Measurements from ENCODE around the gene MAP3K19.
"Not testable (repeated sequence)": the region's sequence is repeated elsewhere in the genome, so short reads cannot be mapped to it uniquely, and the experiment has no call there.

The MAP3K19 gene

GRCh38 chr2:135047300-135047699 lies at the start of gene MAP3K19:
Gene MAP3K19 (minus strand): TSS chr2:135047447. CDS start chr2:135024647, 22,800 bp downstream.
- Histone ChIP-seq H3K27ac (ENCODE audit: low read depth, low read length) (no peak within 1 kb of the TSS), H3K9ac (ENCODE audit: low read length) (no peak within 1 kb of the TSS), H3K27me3 (ENCODE audit: control insufficient read depth, insufficient read depth, low read length) (no peaks in the 10 kb centered on the region), H3K36me3 (ENCODE audit: control insufficient read depth, insufficient read depth, low read length) (no peaks in the 10 kb centered on the region), H3K4me1 (ENCODE audit: control insufficient read depth, insufficient read depth, low read length) (no peaks in the 10 kb centered on the region), H3K4me3 (ENCODE audit: low read length) (no peak within 1 kb of the TSS)

- peaks cover 4% of the 10 kb centered on the region for H3K4me1 ChIP-seq (ENCODE audit: control insufficient read depth, insufficient read depth, low read length)
- H3K4me3 ChIP-seq (ENCODE audit: low read length) = no peak overlapping the region
- H3K9ac ChIP-seq (ENCODE audit: low read length) = no peak overlapping the region
- no peaks in the 10 kb centered on the region for H3K27me3 ChIP-seq (ENCODE audit: control insufficient read depth, insufficient read depth, low read length)
- H3K27ac ChIP-seq (ENCODE audit: low read depth, low read length) = no peak overlapping the region
- H3K36me3 ChIP-seq (ENCODE audit: control insufficient read depth, insufficient read depth, low read length) = no peaks in the 10 kb centered on the region
These were observed 49.6 kb upstream of the MAP3K19 start for GRCh38 chr2:135096665-135097446.

GRCh38 chr2:135095591-135095990 lies 48.3 kb upstream of the MAP3K19 start:
- Histone ChIP-seq H3K9ac (ENCODE audit: low read length) (no peak overlapping the region), H3K27ac (ENCODE audit: low read depth, low read length) (no peak overlapping the region), H3K4me1 (ENCODE audit: control insufficient read depth, insufficient read depth, low read length) (peaks cover 4% of the 10 kb centered on the region), H3K27me3 (ENCODE audit: control insufficient read depth, insufficient read depth, low read length) (no peaks in the 10 kb centered on the region), H3K36me3 (ENCODE audit: control insufficient read depth, insufficient read depth, low read length) (no peaks in the 10 kb centered on the region), H3K4me3 (ENCODE audit: low read length) (no peak overlapping the region)

- H3K27me3 ChIP-seq (ENCODE audit: control insufficient read depth, insufficient read depth, low read length) = no peaks in the 10 kb centered on the region
- H3K36me3 ChIP-seq (ENCODE audit: control insufficient read depth, insufficient read depth, low read length) = no peaks in the 10 kb centered on the region
- no peaks in the 10 kb centered on the region for H3K4me1 ChIP-seq (ENCODE audit: control insufficient read depth, insufficient read depth, low read length)
- no peak overlapping the region for H3K27ac ChIP-seq (ENCODE audit: low read depth, low read length)
- no peak overlapping the region for H3K9ac ChIP-seq (ENCODE audit: low read length)
- no peak overlapping the region for H3K4me3 ChIP-seq (ENCODE audit: low read length)
These were observed 47.3 kb upstream of the MAP3K19 start for GRCh38 chr2:135094508-135094907.

- no peaks in the 10 kb centered on the region for H3K36me3 ChIP-seq (ENCODE audit: control insufficient read depth, insufficient read depth, low read length)
- H3K27me3 ChIP-seq (ENCODE audit: control insufficient read depth, insufficient read depth, low read length) = no peaks in the 10 kb centered on the region
- H3K9ac ChIP-seq (ENCODE audit: low read length) = no peak overlapping the region
- H3K4me3 ChIP-seq (ENCODE audit: low read length) = no peak overlapping the region
- H3K4me1 ChIP-seq (ENCODE audit: control insufficient read depth, insufficient read depth, low read length) = no peaks in the 10 kb centered on the region
- H3K27ac ChIP-seq (ENCODE audit: low read depth, low read length) = no peak overlapping the region
These were observed 46.6 kb upstream of the MAP3K19 start for GRCh38 chr2:135093670-135094330.

- H3K27me3 ChIP-seq (ENCODE audit: control insufficient read depth, insufficient read depth, low read length) = no peaks in the 10 kb centered on the region
- H3K27ac ChIP-seq (ENCODE audit: low read depth, low read length) = no peak overlapping the region
- H3K4me3 ChIP-seq (ENCODE audit: low read length) = no peak overlapping the region
- H3K4me1 ChIP-seq (ENCODE audit: control insufficient read depth, insufficient read depth, low read length) = no peaks in the 10 kb centered on the region
- no peak overlapping the region for H3K9ac ChIP-seq (ENCODE audit: low read length)
- H3K36me3 ChIP-seq (ENCODE audit: control insufficient read depth, insufficient read depth, low read length) = no peaks in the 10 kb centered on the region
These were observed 45.9 kb upstream of the MAP3K19 start for GRCh38 chr2:135093193-135093592.

GRCh38 chr2:135091681-135092080 lies 44.4 kb upstream of the MAP3K19 start:
- H3K9ac ChIP-seq (ENCODE audit: low read length) = no peak overlapping the region
- H3K4me3 ChIP-seq (ENCODE audit: low read length) = no peak overlapping the region
- H3K4me1 ChIP-seq (ENCODE audit: control insufficient read depth, insufficient read depth, low read length) = no peaks in the 10 kb centered on the region
- no peaks in the 10 kb centered on the region for H3K36me3 ChIP-seq (ENCODE audit: control insufficient read depth, insufficient read depth, low read length)
- H3K27ac ChIP-seq (ENCODE audit: low read depth, low read length) = no peak overlapping the region
- no peaks in the 10 kb centered on the region for H3K27me3 ChIP-seq (ENCODE audit: control insufficient read depth, insufficient read depth, low read length)

GRCh38 chr2:135089597-135089996 lies 42.4 kb upstream of the MAP3K19 start:
- not testable (repeated sequence) for H3K27ac ChIP-seq (ENCODE audit: low read depth, low read length); H3K4me1 ChIP-seq (ENCODE audit: control insufficient read depth, insufficient read depth, low read length); H3K9ac ChIP-seq (ENCODE audit: low read length); H3K27me3 ChIP-seq (ENCODE audit: control insufficient read depth, insufficient read depth, low read length); H3K36me3 ChIP-seq (ENCODE audit: control insufficient read depth, insufficient read depth, low read length); H3K4me3 ChIP-seq (ENCODE audit: low read length)

GRCh38 chr2:135086222-135086621 lies 39.0 kb upstream of the MAP3K19 start:
- Histone ChIP-seq H3K9ac (ENCODE audit: low read length) (no peak overlapping the region), H3K27ac (ENCODE audit: low read depth, low read length) (no peak overlapping the region), H3K36me3 (ENCODE audit: control insufficient read depth, insufficient read depth, low read length) (no peaks in the 10 kb centered on the region), H3K4me3 (ENCODE audit: low read length) (no peak overlapping the region), H3K4me1 (ENCODE audit: control insufficient read depth, insufficient read depth, low read length) (no peaks in the 10 kb centered on the region), H3K27me3 (ENCODE audit: control insufficient read depth, insufficient read depth, low read length) (no peaks in the 10 kb centered on the region)

- Histone ChIP-seq H3K4me1 (ENCODE audit: control insufficient read depth, insufficient read depth, low read length) (no peaks in the 10 kb centered on the region), H3K4me3 (ENCODE audit: low read length) (no peak overlapping the region), H3K27ac (ENCODE audit: low read depth, low read length) (no peak overlapping the region), H3K27me3 (ENCODE audit: control insufficient read depth, insufficient read depth, low read length) (no peaks in the 10 kb centered on the region), H3K36me3 (ENCODE audit: control insufficient read depth, insufficient read depth, low read length) (no peaks in the 10 kb centered on the region), H3K9ac (ENCODE audit: low read length) (no peak overlapping the region)
These were observed 31.2 kb upstream of the MAP3K19 start for GRCh38 chr2:135078417-135078816.

- Histone ChIP-seq H3K4me1 (ENCODE audit: control insufficient read depth, insufficient read depth, low read length) (no peaks in the 10 kb centered on the region), H3K9ac (ENCODE audit: low read length) (no peak overlapping the region), H3K27me3 (ENCODE audit: control insufficient read depth, insufficient read depth, low read length) (no peaks in the 10 kb centered on the region), H3K4me3 (ENCODE audit: low read length) (no peak overlapping the region), H3K27ac (ENCODE audit: low read depth, low read length) (no peak overlapping the region), H3K36me3 (ENCODE audit: control insufficient read depth, insufficient read depth, low read length) (no peaks in the 10 kb centered on the region)
These were observed 29.3 kb upstream of the MAP3K19 start for GRCh38 chr2:135076556-135076955.

GRCh38 chr2:135074216-135074615 lies 27.0 kb upstream of the MAP3K19 start:
- Histone ChIP-seq H3K9ac (ENCODE audit: low read length) (no peak overlapping the region), H3K27ac (ENCODE audit: low read depth, low read length) (no peak overlapping the region), H3K4me1 (ENCODE audit: control insufficient read depth, insufficient read depth, low read length) (no peaks in the 10 kb centered on the region), H3K4me3 (ENCODE audit: low read length) (no peak overlapping the region), H3K36me3 (ENCODE audit: control insufficient read depth, insufficient read depth, low read length) (no peaks in the 10 kb centered on the region), H3K27me3 (ENCODE audit: control insufficient read depth, insufficient read depth, low read length) (no peaks in the 10 kb centered on the region)
